ENCODE results near the gene GEMIN7.
"Not testable (repeated sequence)": the region's sequence is repeated elsewhere in the genome, so short reads cannot be mapped to it uniquely, and the experiment has no call there.

Gene GEMIN7

GRCh38 chr19:45115809-45116615 is 37.0 kb downstream of the GEMIN7 start:
- Histone ChIP-seq H3K4me1 (ENCODE audit: insufficient read depth, poor library complexity, severe bottlenecking) (no peaks in the 10 kb centered on the region), H3K4me3 (ENCODE audit: severe bottlenecking) (no peak overlapping the region), H3K9me3 (ENCODE audit: severe bottlenecking) (no peaks in the 10 kb centered on the region), H3K27ac (ENCODE audit: poor library complexity, severe bottlenecking) (no peak overlapping the region), H3K36me3 (ENCODE audit: low read depth) (no peaks in the 10 kb centered on the region; the same call in 1 of the 2 replicates), H3K27me3 (ENCODE audit: insufficient read depth, poor library complexity, severe bottlenecking) (no peaks in the 10 kb centered on the region)
- ATAC-seq (ENCODE audit: low read depth) (no peak), DNase-seq (ENCODE audit: low spot score) (no peak)
- TF ChIP-seq CTCF (IDR thresholded peaks at IDR 0.05; ENCODE audit: poor library complexity, severe bottlenecking): no peak

- H3K4me1 ChIP-seq (ENCODE audit: insufficient read depth, poor library complexity, severe bottlenecking): no peaks in the 10 kb centered on the region
- H3K27me3 ChIP-seq (ENCODE audit: insufficient read depth, poor library complexity, severe bottlenecking): no peaks in the 10 kb centered on the region
- H3K27ac ChIP-seq (ENCODE audit: poor library complexity, severe bottlenecking): no peak overlapping the region
- no peaks in the 10 kb centered on the region; the same call in 1 of the 2 replicates for H3K36me3 ChIP-seq (ENCODE audit: low read depth)
- no peaks in the 10 kb centered on the region for H3K9me3 ChIP-seq (ENCODE audit: severe bottlenecking)
- TF ChIP-seq CTCF (IDR thresholded peaks at IDR 0.05; ENCODE audit: poor library complexity, severe bottlenecking): no peak
- no peak overlapping the region for H3K4me3 ChIP-seq (ENCODE audit: severe bottlenecking)
- DNase-seq (ENCODE audit: low spot score): no peak
- no peak for ATAC-seq (ENCODE audit: low read depth)
These were observed 38.1 kb downstream of the GEMIN7 start for GRCh38 chr19:45117167-45117594.

- Histone ChIP-seq H3K27ac (ENCODE audit: poor library complexity, severe bottlenecking) (no peak overlapping the region), H3K36me3 (ENCODE audit: low read depth) (no peaks in the 10 kb centered on the region; the same call in 1 of the 2 replicates), H3K4me3 (ENCODE audit: severe bottlenecking) (no peak overlapping the region), H3K9me3 (ENCODE audit: severe bottlenecking) (no peaks in the 10 kb centered on the region), H3K4me1 (ENCODE audit: insufficient read depth, poor library complexity, severe bottlenecking) (no peaks in the 10 kb centered on the region), H3K27me3 (ENCODE audit: insufficient read depth, poor library complexity, severe bottlenecking) (no peaks in the 10 kb centered on the region)
- TF ChIP-seq CTCF (IDR thresholded peaks at IDR 0.05; ENCODE audit: poor library complexity, severe bottlenecking): no peak
- DNase-seq (ENCODE audit: low spot score) (no peak), ATAC-seq (ENCODE audit: low read depth) (no peak; the same call in 2 of the 3 replicates)
These were observed 38.6 kb downstream of the GEMIN7 start for GRCh38 chr19:45117671-45118070.

GRCh38 chr19:45118106-45118505 is 39.0 kb downstream of the GEMIN7 start:
- Histone ChIP-seq H3K27ac (ENCODE audit: poor library complexity, severe bottlenecking) (no peak overlapping the region), H3K4me3 (ENCODE audit: severe bottlenecking) (no peak overlapping the region), H3K27me3 (ENCODE audit: insufficient read depth, poor library complexity, severe bottlenecking) (no peaks in the 10 kb centered on the region), H3K9me3 (ENCODE audit: severe bottlenecking) (no peaks in the 10 kb centered on the region), H3K36me3 (ENCODE audit: low read depth) (no peaks in the 10 kb centered on the region; the same call in 1 of the 2 replicates), H3K4me1 (ENCODE audit: insufficient read depth, poor library complexity, severe bottlenecking) (no peaks in the 10 kb centered on the region)
- ATAC-seq (ENCODE audit: low read depth) (no peak), DNase-seq (ENCODE audit: low spot score) (no peak)
- TF ChIP-seq CTCF (IDR thresholded peaks at IDR 0.05; ENCODE audit: poor library complexity, severe bottlenecking): no peak

- not testable (repeated sequence) for H3K36me3 ChIP-seq (ENCODE audit: low read depth); H3K27me3 ChIP-seq (ENCODE audit: insufficient read depth, poor library complexity, severe bottlenecking); H3K9me3 ChIP-seq (ENCODE audit: severe bottlenecking); H3K4me1 ChIP-seq (ENCODE audit: insufficient read depth, poor library complexity, severe bottlenecking); H3K4me3 ChIP-seq (ENCODE audit: severe bottlenecking); ATAC-seq (ENCODE audit: low read depth); H3K27ac ChIP-seq (ENCODE audit: poor library complexity, severe bottlenecking); DNase-seq (ENCODE audit: low spot score)
These were observed 39.7 kb downstream of the GEMIN7 start for GRCh38 chr19:45118591-45119355.
